OCI-M2 (cell line): ENCODE measurements around the gene ESYT3.

Source experiments
- DNase-seq: peaks from one replicate; lab custom pipeline; 2025; ENCODE audit not compliant: unreplicated experiment; lab: John Stamatoyannopoulos, UW

The ESYT3 gene

GRCh38 chr3:138434276-138434874, at the start of gene ESYT3:
TSS of gene ESYT3 (plus strand) at chr3:138434616. CDS start at chr3:138434799, 183 bp downstream.
- DNase-seq, result no peak

GRCh38 chr3:138384976-138385375, 49.4 kb upstream of the ESYT3 start:
- DNase-seq, result no peak

GRCh38 chr3:138389144-138389601, 45.2 kb upstream of the ESYT3 start:
- DNase-seq, result no peak

- DNase-seq, result no peak
Observed at GRCh38 chr3:138389841-138390581, 44.4 kb upstream of the ESYT3 start.

GRCh38 chr3:138390582-138390932, 43.9 kb upstream of the ESYT3 start:
- no peak for DNase-seq

- DNase-seq, result no peak
Observed at GRCh38 chr3:138394156-138394555, 40.3 kb upstream of the ESYT3 start.

GRCh38 chr3:138394686-138395085, 39.7 kb upstream of the ESYT3 start:
- no peak for DNase-seq

GRCh38 chr3:138395865-138396751, 38.3 kb upstream of the ESYT3 start:
- DNase-seq, result no peak

- DNase-seq, result no peak
Observed at GRCh38 chr3:138396752-138397410, 37.5 kb upstream of the ESYT3 start.

GRCh38 chr3:138397983-138398382, 36.4 kb upstream of the ESYT3 start:
- DNase-seq, result no peak

- DNase-seq, result no peak
Observed at GRCh38 chr3:138398791-138399575, 35.4 kb upstream of the ESYT3 start.

GRCh38 chr3:138399766-138400165, 34.6 kb upstream of the ESYT3 start:
- DNase-seq, result no peak

- no peak for DNase-seq
Observed at GRCh38 chr3:138400651-138401070, 33.8 kb upstream of the ESYT3 start.

- DNase-seq, result no peak
Observed at GRCh38 chr3:138401834-138402233, 32.6 kb upstream of the ESYT3 start.

GRCh38 chr3:138404121-138404520, 30.3 kb upstream of the ESYT3 start:
- DNase-seq, result no peak

GRCh38 chr3:138405001-138405400, 29.4 kb upstream of the ESYT3 start:
- DNase-seq, result no peak

GRCh38 chr3:138405486-138405885, 28.9 kb upstream of the ESYT3 start:
- no peak for DNase-seq

- no peak for DNase-seq
Observed at GRCh38 chr3:138406606-138407005, 27.8 kb upstream of the ESYT3 start.

- DNase-seq, result no peak
Observed at GRCh38 chr3:138407236-138407907, 27.0 kb upstream of the ESYT3 start.
